HepG2 (cell line): ENCODE results near the gene GLYR1. TPM values are rescaled to one million over a fixed set of nuclear protein-coding genes. Genes with fewer than 3 reads are reported as not detected.

ENCODE experiments used
- ADNP ChIP-seq: sonication (generic); formaldehyde crosslinking; IDR thresholded peaks from 2 replicates; pipeline ENCODE4 v1.4.0; 2020; ENCODE audit warnings: missing genetic modification reagents
- ATF1 ChIP-seq: IDR thresholded peaks from 2 replicates; pipeline ENCODE4 v1.6.1; 2016; ENCODE audit warnings: mild to moderate bottlenecking, control low read depth
- FOXJ3 ChIP-seq: sonication (generic); formaldehyde crosslinking; IDR thresholded peaks from 2 replicates; pipeline ENCODE4 v1.4.0; 2020; ENCODE audit warnings: missing genetic modification reagents, mild to moderate bottlenecking, borderline replicate concordance
- GATAD2A ChIP-seq: IDR thresholded peaks from 2 replicates; pipeline ENCODE4 v1.6.1; 2016
- HDAC1 ChIP-seq: sonication (generic); formaldehyde crosslinking; IDR thresholded peaks from 2 replicates; pipeline ENCODE4 v1.5.1; 2020; ENCODE audit warnings: mild to moderate bottlenecking, missing genetic modification reagents
- SRY ChIP-seq: sonication (generic); formaldehyde crosslinking; IDR thresholded peaks from 2 replicates; pipeline ENCODE4 v1.8.0; 2022; ENCODE audit warnings: mild to moderate bottlenecking, missing genetic modification reagents
- THRA ChIP-seq: sonication (generic); formaldehyde crosslinking; IDR thresholded peaks from 2 replicates; pipeline ENCODE4 v1.4.0; 2020; ENCODE audit warnings: missing genetic modification reagents, borderline replicate concordance
- TOE1 ChIP-seq: sonication (generic); formaldehyde crosslinking; IDR thresholded peaks from 2 replicates; pipeline ENCODE4 v1.4.0; 2020; ENCODE audit warnings: mild to moderate bottlenecking, missing genetic modification reagents
- ZBTB7A ChIP-seq: sonication (generic); formaldehyde crosslinking; IDR thresholded peaks from 2 replicates; pipeline ENCODE4 v1.8.0; 2022; ENCODE audit warnings: mild to moderate bottlenecking, missing genetic modification reagents
- ZNF20 ChIP-seq: sonication (generic); formaldehyde crosslinking; IDR thresholded peaks from 2 replicates; pipeline ENCODE4 v1.4.0; 2020; ENCODE audit warnings: mild to moderate bottlenecking, moderate library complexity, missing genetic modification reagents
- ZNF264 ChIP-seq: sonication (generic); formaldehyde crosslinking; IDR thresholded peaks from 2 replicates; pipeline ENCODE4 v1.4.0; 2020; ENCODE audit warnings: missing genetic modification reagents
- ZNF3 ChIP-seq: IDR thresholded peaks from 2 replicates; pipeline ENCODE4 v1.7.0; 2017; ENCODE audit warnings: inconsistent platforms
- ZNF674 ChIP-seq: sonication (generic); formaldehyde crosslinking; IDR thresholded peaks from 2 replicates; pipeline ENCODE4 v1.5.0; 2020; ENCODE audit warnings: low read depth, mild to moderate bottlenecking, missing genetic modification reagents
- ZNF784 ChIP-seq: sonication (generic); formaldehyde crosslinking; IDR thresholded peaks from 2 replicates; pipeline ENCODE4 v1.5.1; 2020; ENCODE audit warnings: missing genetic modification reagents, mild to moderate bottlenecking, borderline replicate concordance
- ZNF790 ChIP-seq: sonication (generic); formaldehyde crosslinking; IDR thresholded peaks from 2 replicates; pipeline ENCODE4 v1.8.0; 2022; ENCODE audit warnings: missing genetic modification reagents, mild to moderate bottlenecking, borderline replicate concordance
- polyA plus RNA-seq, 8 experiments: library from polyadenylated mRNA; depleted of rRNA in 3 of 8; stranded (reverse) in 7 of 8; unstranded in 1 of 8; fragments of >200 nt; fragmentation: Illumina TruSeq in 4 of 8; extraction: Trizol in 4 of 8; gene quantifications; 2 replicates each; pipeline versions ENCODE4 v1.2.1 to v1.2.3, GENCODE V29; 2011 to 2016; ENCODE audit warnings: low read depth in 4 of 8, missing spikeins in 1 of 8, mixed read lengths in 1 of 8; ENCODE audit not compliant: insufficient read depth in 1 of 8
- total RNA-seq, 5 experiments: library from RNA; depleted of rRNA; stranded (reverse); fragments of >200 nt; fragmentation: Illumina TruSeq; extraction: Trizol; gene quantifications; 2 replicates each; pipeline ENCODE4 v1.2.3, GENCODE V29; 2016; ENCODE audit warnings: low read depth in 1 of 5
- TF ChIP-seq, protein P1 (sequence below): sonication (generic); formaldehyde crosslinking; IDR thresholded peaks from 2 replicates; pipeline ENCODE4 v1.4.0; 2020; ENCODE audit warnings: missing genetic modification reagents
- TF ChIP-seq, protein P2 (sequence below): sonication (generic); formaldehyde crosslinking; IDR thresholded peaks from 2 replicates; pipeline ENCODE4 v1.9.0; 2021; ENCODE audit warnings: missing genetic modification reagents, borderline replicate concordance
- TF ChIP-seq, protein P3 (sequence below): IDR thresholded peaks from 2 replicates; pipeline ENCODE4 v1.6.1; 2016
- TF ChIP-seq, protein P4 (sequence below): sonication (generic); formaldehyde crosslinking; IDR thresholded peaks from 2 replicates; pipeline ENCODE4 v1.4.0; 2020; ENCODE audit warnings: mild to moderate bottlenecking, missing genetic modification reagents

Gene GLYR1
- total and polyA plus RNA-seq, 2 of the 13 experiments (the other 11 are each of a cell fraction or from before 2014, with no cell fraction given) = 28.3 to 48.7 TPM

GRCh38 chr16:4846901-4847773 is at the start of gene GLYR1, which contains the start of gene UBN1 (continued):
- TF ChIP-seq, protein P1, sequence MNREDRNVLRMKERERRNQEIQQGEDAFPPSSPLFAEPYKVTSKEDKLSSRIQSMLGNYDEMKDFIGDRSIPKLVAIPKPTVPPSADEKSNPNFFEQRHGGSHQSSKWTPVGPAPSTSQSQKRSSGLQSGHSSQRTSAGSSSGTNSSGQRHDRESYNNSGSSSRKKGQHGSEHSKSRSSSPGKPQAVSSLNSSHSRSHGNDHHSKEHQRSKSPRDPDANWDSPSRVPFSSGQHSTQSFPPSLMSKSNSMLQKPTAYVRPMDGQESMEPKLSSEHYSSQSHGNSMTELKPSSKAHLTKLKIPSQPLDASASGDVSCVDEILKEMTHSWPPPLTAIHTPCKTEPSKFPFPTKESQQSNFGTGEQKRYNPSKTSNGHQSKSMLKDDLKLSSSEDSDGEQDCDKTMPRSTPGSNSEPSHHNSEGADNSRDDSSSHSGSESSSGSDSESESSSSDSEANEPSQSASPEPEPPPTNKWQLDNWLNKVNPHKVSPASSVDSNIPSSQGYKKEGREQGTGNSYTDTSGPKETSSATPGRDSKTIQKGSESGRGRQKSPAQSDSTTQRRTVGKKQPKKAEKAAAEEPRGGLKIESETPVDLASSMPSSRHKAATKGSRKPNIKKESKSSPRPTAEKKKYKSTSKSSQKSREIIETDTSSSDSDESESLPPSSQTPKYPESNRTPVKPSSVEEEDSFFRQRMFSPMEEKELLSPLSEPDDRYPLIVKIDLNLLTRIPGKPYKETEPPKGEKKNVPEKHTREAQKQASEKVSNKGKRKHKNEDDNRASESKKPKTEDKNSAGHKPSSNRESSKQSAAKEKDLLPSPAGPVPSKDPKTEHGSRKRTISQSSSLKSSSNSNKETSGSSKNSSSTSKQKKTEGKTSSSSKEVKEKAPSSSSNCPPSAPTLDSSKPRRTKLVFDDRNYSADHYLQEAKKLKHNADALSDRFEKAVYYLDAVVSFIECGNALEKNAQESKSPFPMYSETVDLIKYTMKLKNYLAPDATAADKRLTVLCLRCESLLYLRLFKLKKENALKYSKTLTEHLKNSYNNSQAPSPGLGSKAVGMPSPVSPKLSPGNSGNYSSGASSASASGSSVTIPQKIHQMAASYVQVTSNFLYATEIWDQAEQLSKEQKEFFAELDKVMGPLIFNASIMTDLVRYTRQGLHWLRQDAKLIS (CRISPR knock-in tag) = no peak
- TF ChIP-seq ZNF3 (CRISPR knock-in tag) (no peak), THRA (no peak; the same call in 1 of the 2 replicates), ZNF674 (CRISPR knock-in tag) (no peak), HDAC1 (CRISPR knock-in tag) (peak; percentile 62; the same call in 1 of the 2 replicates), ZNF790 (no peak; the same call in 1 of the 2 replicates), ATF1 (no peak), ZBTB7A (CRISPR knock-in tag) (no peak), FOXJ3 (0 out of 2 replicates have a peak, but pooled peaks have one; percentile 13), ZNF264 (CRISPR knock-in tag) (no peak), ZNF784 (CRISPR knock-in tag) (no peak; the same call in 1 of the 2 replicates), SRY (CRISPR knock-in tag) (no peak), ZNF20 (no peak), GATAD2A (no peak), ADNP (CRISPR knock-in tag) (no peak), TOE1 (no peak)
- TF ChIP-seq, protein P2, sequence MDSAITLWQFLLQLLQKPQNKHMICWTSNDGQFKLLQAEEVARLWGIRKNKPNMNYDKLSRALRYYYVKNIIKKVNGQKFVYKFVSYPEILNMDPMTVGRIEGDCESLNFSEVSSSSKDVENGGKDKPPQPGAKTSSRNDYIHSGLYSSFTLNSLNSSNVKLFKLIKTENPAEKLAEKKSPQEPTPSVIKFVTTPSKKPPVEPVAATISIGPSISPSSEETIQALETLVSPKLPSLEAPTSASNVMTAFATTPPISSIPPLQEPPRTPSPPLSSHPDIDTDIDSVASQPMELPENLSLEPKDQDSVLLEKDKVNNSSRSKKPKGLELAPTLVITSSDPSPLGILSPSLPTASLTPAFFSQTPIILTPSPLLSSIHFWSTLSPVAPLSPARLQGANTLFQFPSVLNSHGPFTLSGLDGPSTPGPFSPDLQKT (CRISPR knock-in tag) = no peak
- TF ChIP-seq, protein P3, sequence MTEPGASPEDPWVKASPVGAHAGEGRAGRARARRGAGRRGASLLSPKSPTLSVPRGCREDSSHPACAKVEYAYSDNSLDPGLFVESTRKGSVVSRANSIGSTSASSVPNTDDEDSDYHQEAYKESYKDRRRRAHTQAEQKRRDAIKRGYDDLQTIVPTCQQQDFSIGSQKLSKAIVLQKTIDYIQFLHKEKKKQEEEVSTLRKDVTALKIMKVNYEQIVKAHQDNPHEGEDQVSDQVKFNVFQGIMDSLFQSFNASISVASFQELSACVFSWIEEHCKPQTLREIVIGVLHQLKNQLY = peak; percentile 41; the same call in 1 of the 2 replicates
- TF ChIP-seq, protein P4, sequence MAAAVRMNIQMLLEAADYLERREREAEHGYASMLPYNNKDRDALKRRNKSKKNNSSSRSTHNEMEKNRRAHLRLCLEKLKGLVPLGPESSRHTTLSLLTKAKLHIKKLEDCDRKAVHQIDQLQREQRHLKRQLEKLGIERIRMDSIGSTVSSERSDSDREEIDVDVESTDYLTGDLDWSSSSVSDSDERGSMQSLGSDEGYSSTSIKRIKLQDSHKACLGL (CRISPR knock-in tag) = peak; percentile 68; the same call in 1 of the 2 replicates
